ENCODE data around the gene CLDN18.

Gene CLDN18

DNA sequence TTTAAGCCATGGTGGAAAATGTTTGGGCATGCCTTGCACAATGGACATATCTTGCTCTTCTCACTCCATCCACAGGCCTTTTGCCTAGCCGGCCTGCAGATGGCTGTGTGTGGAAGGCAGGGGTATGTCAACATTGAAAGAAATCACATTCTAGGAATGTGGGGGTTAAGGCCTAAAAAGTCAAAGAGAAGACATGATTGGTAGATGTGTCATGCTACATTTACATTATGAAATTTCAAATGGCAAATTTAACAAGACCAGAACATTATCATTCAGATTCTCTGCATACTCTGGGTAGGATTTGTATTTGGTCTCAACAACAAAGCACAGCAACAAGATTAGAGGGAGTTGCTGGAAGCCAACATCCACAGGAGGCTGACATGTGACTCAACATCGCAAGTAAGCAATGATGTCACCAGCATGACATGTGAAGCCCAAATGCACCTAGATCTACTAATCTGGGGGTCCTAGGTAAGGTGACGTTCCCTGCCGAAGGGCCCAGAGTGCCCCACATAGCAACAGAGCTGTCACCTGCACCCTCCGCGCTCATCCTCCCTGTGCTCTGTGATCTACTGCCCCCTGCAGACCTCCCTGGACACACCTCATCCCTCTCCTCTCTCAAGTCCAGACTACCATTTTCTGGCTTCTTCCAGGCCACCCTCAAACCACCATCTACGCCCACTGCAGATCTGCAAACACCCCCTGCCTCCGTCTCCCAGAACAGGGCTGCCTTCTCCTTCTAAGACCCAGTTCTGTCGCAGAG, 39.4 kb downstream of the CLDN18 start:
- DNase-seq (ENCODE audit: extremely low read depth, low read depth), result peak; percentile 32
- TF ChIP-seq CTCF (IDR thresholded peaks at IDR 0.05; ENCODE audit: low read depth, low read length), result no peak; the same call in 1 of the 2 replicates

- TF ChIP-seq CTCF (IDR thresholded peaks at IDR 0.05; ENCODE audit: low read depth, low read length), result peak; percentile 78
- DNase-seq (ENCODE audit: extremely low read depth, low read depth), result peak; percentile 11
Measured at GRCh38 chr3:138051947-138052802, 42.2 kb downstream of the CLDN18 start.

- no peak for TF ChIP-seq CTCF (IDR thresholded peaks at IDR 0.05; ENCODE audit: low read depth, low read length)
Measured at GRCh38 chr3:138054057-138054456, 44.1 kb downstream of the CLDN18 start.

DNA sequence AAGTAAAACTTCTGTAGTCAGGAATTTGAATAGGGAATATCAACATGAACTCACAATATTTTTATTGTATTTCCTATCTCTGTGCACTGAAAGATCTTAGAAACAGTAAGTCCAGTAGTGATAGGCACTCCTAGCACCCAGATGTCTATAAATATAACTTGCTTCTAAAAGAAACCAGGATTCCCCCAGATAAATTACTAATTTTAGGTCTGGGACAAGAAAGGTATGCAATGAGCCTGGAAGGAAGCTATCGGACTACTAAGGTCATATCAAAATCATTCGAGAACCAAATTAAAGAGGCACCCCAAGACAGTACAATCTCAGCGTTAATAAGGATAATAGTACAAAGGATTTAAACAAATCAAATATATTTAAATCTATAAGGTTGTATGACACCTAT, 47.4 kb downstream of the CLDN18 start:
- DNase-seq (ENCODE audit: extremely low read depth, low read depth), result no peak
- no peak for TF ChIP-seq CTCF (IDR thresholded peaks at IDR 0.05; ENCODE audit: low read depth, low read length)

More at GRCh38 chr3:138054057-138054456, 44.1 kb downstream of the CLDN18 start:
- DNase-seq (ENCODE audit: extremely low read depth, low read depth), result no peak

GRCh38 chr3:138059261-138059660, 49.3 kb downstream of the CLDN18 start:
- DNase-seq (ENCODE audit: extremely low read depth, low read depth), result no peak
- TF ChIP-seq CTCF (IDR thresholded peaks at IDR 0.05; ENCODE audit: low read depth, low read length), result no peak

- DNase-seq (ENCODE audit: extremely low read depth, low read depth), result no peak
- TF ChIP-seq CTCF (IDR thresholded peaks at IDR 0.05; ENCODE audit: low read depth, low read length), result no peak
Measured at GRCh38 chr3:138060792-138061191, 50.8 kb downstream of the CLDN18 start.

DNA sequence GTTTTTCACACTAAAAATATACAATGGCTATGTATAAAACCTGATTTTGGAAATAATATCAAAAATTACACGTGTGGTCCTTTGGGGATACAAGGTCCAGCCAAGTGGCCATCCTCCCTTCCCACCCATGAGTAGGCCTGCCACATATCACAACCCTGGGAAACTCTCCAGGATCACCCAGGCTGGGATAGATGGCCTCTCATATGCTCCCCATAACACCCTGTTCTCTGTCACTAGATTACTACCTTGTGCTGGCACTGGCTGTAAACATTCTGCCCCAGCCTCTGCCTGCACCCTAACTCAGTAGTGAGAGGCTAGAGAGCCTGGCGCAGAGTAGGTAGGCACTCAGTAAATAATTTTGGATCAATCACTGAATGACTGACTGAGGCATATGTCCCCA, 52.1 kb downstream of the CLDN18 start:
- DNase-seq (ENCODE audit: extremely low read depth, low read depth), result no peak
- TF ChIP-seq CTCF (IDR thresholded peaks at IDR 0.05; ENCODE audit: low read depth, low read length), result no peak

Data from AG09319 (cell line).